ENCODE results near the gene CALML6. TPM values are rescaled to one million over a fixed set of nuclear protein-coding genes. Genes with fewer than 3 reads are reported as not detected.
"Not testable (repeated sequence)": the region's sequence is repeated elsewhere in the genome, so short reads cannot be mapped to it uniquely, and the experiment has no call there.

CALML6 gene
- total RNA-seq, 1 experiment from 2014 or later: not detected

DNA sequence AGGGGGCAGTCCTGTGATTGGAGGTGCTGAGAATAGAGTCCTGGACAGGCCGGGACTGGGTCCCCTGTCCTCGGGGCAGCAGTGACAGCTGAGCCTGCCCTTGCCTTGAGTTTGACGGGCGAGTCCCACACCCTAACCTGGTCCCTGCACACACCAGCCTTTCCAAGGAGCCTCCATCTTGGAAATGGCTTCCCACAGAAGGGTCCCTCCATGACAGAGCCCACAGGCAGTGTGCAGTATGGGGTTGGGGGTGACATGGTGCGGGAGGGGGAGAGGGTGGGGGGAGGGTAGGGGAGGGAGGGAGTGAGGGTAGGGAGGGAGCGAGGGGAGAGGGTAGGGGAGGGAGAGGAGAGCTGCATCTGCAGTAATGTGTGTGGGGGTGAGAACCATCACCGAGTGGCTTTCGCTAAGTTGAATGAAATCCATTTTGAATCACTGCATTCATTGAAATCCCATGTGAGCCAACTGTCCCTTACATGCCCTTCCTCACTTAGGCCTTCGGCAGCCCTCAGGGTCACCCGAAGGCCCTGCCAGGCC, 14.1 kb downstream of the CALML6 start:
- Histone ChIP-seq H3K9ac (ENCODE audit: low read length) (no peak overlapping the region), H3K4me1 (ENCODE audit: low read length) (no peaks in the 10 kb centered on the region), H3K4me2 (ENCODE audit: low read depth, low read length, poor library complexity, severe bottlenecking) (no peak overlapping the region), H3K27ac (ENCODE audit: low read length) (no peak overlapping the region), H3K79me2 (ENCODE audit: low read length) (no peaks in the 10 kb centered on the region), H3K36me3 (ENCODE audit: insufficient read depth, low read length) (no peaks in the 10 kb centered on the region), H2AFZ (ENCODE audit: low read length) (no peak overlapping the region), H3K27me3 (ENCODE audit: low read length) (no peaks in the 10 kb centered on the region), H4K20me1 (ENCODE audit: insufficient read depth, low read depth, low read length) (no peaks in the 10 kb centered on the region), H3K9me3 (ENCODE audit: low read length) (no peaks in the 10 kb centered on the region; the same call in 1 of the 2 replicates), H3K9me2 (replicated peaks; ENCODE audit: insufficient read depth, low read length) (no peaks in the 10 kb centered on the region), H3K4me3 (ENCODE audit: low read length) (no peak overlapping the region)
- no peak for DNase-seq

DNA sequence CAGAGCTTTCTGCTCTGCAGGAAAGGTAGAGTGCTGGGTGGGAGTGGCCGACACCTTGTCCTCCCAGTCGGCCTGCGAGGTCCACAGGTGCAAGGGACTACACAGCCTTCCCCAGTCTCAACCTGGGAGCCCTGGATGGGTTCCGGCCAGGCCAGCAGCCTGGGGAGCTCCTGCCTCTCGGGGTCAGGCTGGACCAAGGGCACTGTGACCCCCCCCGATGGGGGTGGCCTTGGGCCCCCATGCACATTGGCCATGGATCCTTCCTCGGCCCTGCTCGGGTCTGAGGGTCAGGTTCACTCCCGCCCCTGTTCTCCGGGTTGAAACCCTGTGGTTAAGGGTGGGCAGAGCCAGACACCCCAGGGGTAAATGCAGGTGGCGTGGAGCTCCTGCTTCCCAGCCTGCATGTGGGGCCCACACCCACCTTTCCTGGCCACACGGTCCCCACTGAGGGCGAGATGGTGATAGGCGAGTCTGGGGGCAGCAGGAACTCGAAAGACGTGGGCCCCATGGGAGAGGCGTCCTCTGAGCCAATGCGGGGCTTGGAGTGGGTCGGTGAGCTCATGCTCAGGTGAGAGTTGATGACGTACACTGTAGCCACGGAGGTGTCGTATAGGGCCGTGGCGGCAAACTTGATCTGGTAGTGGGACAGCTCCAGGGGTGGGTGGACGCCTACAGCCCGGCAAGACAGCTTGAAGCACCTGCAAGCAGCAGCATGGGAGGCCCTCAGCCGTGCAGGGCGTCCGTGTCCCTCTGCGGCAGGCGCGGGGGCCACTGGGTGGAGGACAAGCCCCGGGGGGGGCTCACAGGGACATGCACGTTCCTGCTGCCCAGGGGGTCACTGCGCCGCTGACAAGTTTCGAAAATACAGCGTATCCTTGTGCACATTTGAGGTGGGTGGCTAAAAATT, 14.8 kb downstream of the CALML6 start:
- Histone ChIP-seq H3K9me3 (ENCODE audit: low read length) (peaks cover 3% of the 10 kb centered on the region; the same call in 1 of the 2 replicates), H3K79me2 (ENCODE audit: low read length) (no peaks in the 10 kb centered on the region), H3K27ac (ENCODE audit: low read length) (no peak overlapping the region), H3K36me3 (ENCODE audit: insufficient read depth, low read length) (no peaks in the 10 kb centered on the region), H3K4me1 (ENCODE audit: low read length) (no peaks in the 10 kb centered on the region), H3K9me2 (replicated peaks; ENCODE audit: insufficient read depth, low read length) (no peaks in the 10 kb centered on the region), H4K20me1 (ENCODE audit: insufficient read depth, low read depth, low read length) (no peaks in the 10 kb centered on the region), H3K27me3 (ENCODE audit: low read length) (no peaks in the 10 kb centered on the region), H3K9ac (ENCODE audit: low read length) (no peak overlapping the region), H2AFZ (ENCODE audit: low read length) (no peak overlapping the region), H3K4me2 (ENCODE audit: low read depth, low read length, poor library complexity, severe bottlenecking) (no peak overlapping the region), H3K4me3 (ENCODE audit: low read length) (no peak overlapping the region)
- no peak for DNase-seq

DNA sequence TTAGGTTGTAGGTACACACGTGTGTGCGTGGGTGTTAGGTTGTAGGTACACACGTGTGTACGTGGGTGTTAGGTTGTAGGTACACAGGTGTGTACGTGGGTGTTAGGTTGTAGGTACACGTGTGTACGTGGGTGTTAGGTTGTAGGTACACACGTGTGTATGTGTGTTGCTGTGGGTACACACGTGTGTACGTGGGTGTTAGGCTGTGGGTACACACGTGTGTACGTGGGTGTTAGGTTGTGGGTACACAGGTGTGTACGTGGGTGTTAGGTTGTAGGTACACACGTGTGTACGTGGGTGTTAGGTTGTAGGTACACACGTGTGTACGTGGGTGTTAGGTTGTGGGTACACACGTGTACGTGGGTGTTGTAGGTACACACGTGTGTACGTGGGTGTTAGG, 19.8 kb downstream of the CALML6 start:
- DNase-seq; H2AFZ ChIP-seq (ENCODE audit: low read length); H3K27me3 ChIP-seq (ENCODE audit: low read length); H3K9me3 ChIP-seq (ENCODE audit: low read length); H3K9me2 ChIP-seq (replicated peaks; ENCODE audit: insufficient read depth, low read length); H3K4me1 ChIP-seq (ENCODE audit: low read length); H3K27ac ChIP-seq (ENCODE audit: low read length); H3K36me3 ChIP-seq (ENCODE audit: insufficient read depth, low read length); H3K4me3 ChIP-seq (ENCODE audit: low read length); H3K79me2 ChIP-seq (ENCODE audit: low read length); H3K9ac ChIP-seq (ENCODE audit: low read length); H3K4me2 ChIP-seq (ENCODE audit: low read depth, low read length, poor library complexity, severe bottlenecking); H4K20me1 ChIP-seq (ENCODE audit: insufficient read depth, low read depth, low read length): not testable (repeated sequence)

DNA sequence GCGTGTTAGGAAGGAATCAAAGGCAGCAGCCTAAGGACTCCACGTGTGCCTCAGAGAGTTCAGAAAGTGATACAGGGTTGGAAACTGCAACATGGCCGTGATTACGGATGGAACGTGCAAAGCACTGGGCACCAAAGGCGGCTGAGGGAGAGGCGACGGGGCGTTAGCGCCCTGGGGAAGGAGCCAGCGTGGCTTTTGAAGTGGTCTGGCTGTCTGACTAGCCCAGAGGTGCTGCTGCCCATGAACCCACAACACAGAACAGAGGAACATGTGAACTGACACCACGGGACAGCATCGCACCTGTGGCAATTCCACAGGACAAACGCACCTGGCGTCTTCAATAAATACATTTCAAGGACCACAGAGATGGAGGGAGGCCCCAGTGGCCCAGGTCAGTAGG, 22.0 kb downstream of the CALML6 start:
- Histone ChIP-seq H3K4me1 (ENCODE audit: low read length) (peaks cover under 1% of the 10 kb centered on the region), H3K9me2 (replicated peaks; ENCODE audit: insufficient read depth, low read length) (no peaks in the 10 kb centered on the region), H3K27ac (ENCODE audit: low read length) (no peak overlapping the region), H3K79me2 (ENCODE audit: low read length) (no peaks in the 10 kb centered on the region), H3K9me3 (ENCODE audit: low read length) (peaks cover 5% of the 10 kb centered on the region; the same call in 1 of the 2 replicates), H3K36me3 (ENCODE audit: insufficient read depth, low read length) (no peaks in the 10 kb centered on the region), H3K27me3 (ENCODE audit: low read length) (no peaks in the 10 kb centered on the region), H2AFZ (ENCODE audit: low read length) (no peak overlapping the region), H3K4me2 (ENCODE audit: low read depth, low read length, poor library complexity, severe bottlenecking) (no peak overlapping the region), H3K9ac (ENCODE audit: low read length) (no peak overlapping the region), H4K20me1 (ENCODE audit: insufficient read depth, low read depth, low read length) (no peaks in the 10 kb centered on the region), H3K4me3 (ENCODE audit: low read length) (no peak overlapping the region)
- no peak for DNase-seq

DNA sequence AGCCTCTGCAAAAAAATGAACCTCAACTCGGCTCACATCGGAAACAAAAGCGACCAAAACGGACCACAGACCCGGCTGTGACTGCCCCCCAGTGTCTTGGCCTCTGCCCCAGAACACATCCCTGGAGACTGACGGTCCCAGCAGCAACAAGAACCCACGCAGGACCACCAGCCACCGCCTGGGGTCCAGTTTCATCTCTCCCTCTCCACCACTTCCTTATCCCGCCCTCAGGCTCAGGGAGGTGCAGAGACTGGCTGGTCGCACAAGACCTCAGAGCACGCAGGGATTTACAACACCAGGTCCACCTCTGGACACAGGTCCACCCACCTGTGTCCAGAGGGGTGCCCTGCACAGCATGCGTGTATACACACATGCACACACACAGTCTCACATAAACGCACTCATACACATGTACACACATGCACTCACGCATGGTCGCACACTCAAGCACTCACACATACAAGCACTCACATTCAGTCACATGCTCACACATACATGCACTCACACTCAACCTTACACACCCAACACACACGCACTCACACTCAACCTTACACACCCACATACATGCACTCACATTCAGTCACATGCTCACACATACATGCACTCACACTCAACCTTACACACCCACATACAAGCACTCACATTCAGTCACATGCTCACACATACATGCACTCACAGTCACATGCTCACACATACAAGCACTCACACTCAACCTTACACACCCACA, 22.7 kb downstream of the CALML6 start:
- Histone ChIP-seq H3K9ac (ENCODE audit: low read length) (no peak overlapping the region), H3K4me1 (ENCODE audit: low read length) (peaks cover 7% of the 10 kb centered on the region), H3K9me3 (ENCODE audit: low read length) (peaks cover 5% of the 10 kb centered on the region; the same call in 1 of the 2 replicates), H2AFZ (ENCODE audit: low read length) (no peak overlapping the region), H3K27ac (ENCODE audit: low read length) (no peak overlapping the region), H4K20me1 (ENCODE audit: insufficient read depth, low read depth, low read length) (no peaks in the 10 kb centered on the region), H3K79me2 (ENCODE audit: low read length) (no peaks in the 10 kb centered on the region), H3K4me2 (ENCODE audit: low read depth, low read length, poor library complexity, severe bottlenecking) (no peak overlapping the region), H3K4me3 (ENCODE audit: low read length) (no peak overlapping the region), H3K9me2 (replicated peaks; ENCODE audit: insufficient read depth, low read length) (no peaks in the 10 kb centered on the region), H3K27me3 (ENCODE audit: low read length) (no peaks in the 10 kb centered on the region), H3K36me3 (ENCODE audit: insufficient read depth, low read length) (no peaks in the 10 kb centered on the region)
- DNase-seq: no peak

DNA sequence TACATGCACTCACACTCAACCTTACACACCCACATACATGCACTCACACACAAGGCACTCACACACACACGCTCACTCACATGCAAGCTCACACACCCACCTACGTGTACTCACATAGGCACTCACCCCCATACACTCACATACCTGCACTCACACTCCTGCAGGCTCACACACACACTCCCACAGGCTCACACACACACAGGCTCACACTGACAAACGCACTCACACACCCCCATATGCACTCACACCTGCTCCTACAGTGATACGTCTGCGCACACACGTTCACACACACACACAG, 23.2 kb downstream of the CALML6 start:
- Histone ChIP-seq H3K9me2 (replicated peaks; ENCODE audit: insufficient read depth, low read length) (no peaks in the 10 kb centered on the region), H3K36me3 (ENCODE audit: insufficient read depth, low read length) (no peaks in the 10 kb centered on the region), H2AFZ (ENCODE audit: low read length) (no peak overlapping the region), H3K4me2 (ENCODE audit: low read depth, low read length, poor library complexity, severe bottlenecking) (no peak overlapping the region), H3K27me3 (ENCODE audit: low read length) (no peaks in the 10 kb centered on the region), H3K4me1 (ENCODE audit: low read length) (peaks cover 12% of the 10 kb centered on the region), H3K9me3 (ENCODE audit: low read length) (peaks cover 5% of the 10 kb centered on the region; the same call in 1 of the 2 replicates), H4K20me1 (ENCODE audit: insufficient read depth, low read depth, low read length) (no peaks in the 10 kb centered on the region), H3K27ac (ENCODE audit: low read length) (no peak overlapping the region), H3K79me2 (ENCODE audit: low read length) (no peaks in the 10 kb centered on the region), H3K4me3 (ENCODE audit: low read length) (no peak overlapping the region), H3K9ac (ENCODE audit: low read length) (no peak overlapping the region)
- DNase-seq: no peak

DNA sequence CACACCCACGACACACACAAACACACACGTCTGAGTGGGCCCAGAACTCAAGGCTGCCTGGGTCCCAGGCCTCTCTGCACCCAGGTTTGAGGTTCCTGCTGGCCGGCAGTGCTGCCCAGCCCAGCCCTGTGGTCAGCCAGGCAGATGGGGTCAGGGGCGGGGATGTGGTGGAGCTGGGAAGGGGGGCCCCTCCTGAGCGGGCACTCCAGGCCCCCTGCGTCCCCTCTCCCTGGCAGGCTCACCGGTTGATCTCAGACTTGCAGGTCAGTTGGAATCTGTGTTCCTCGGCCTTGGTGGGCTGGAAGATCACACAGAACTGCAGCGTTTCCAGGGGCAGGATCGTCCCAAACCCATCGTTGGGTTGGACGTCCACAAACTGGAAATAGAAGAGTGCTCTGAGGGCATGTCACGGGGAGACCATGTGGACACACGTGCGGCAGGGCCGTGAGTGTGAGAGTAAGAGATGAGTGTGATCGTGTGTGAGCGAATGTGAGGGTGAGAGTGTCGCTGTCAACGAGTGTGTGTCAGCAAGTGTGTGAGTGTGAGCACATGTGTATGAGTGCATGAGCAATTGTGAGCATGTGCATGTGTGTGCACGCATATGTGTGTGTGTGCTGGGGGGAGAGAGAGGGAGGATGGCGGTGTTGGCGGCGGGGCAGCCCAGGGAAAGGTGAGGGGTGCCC, 23.7 kb downstream of the CALML6 start:
- no peaks in the 10 kb centered on the region for H4K20me1 ChIP-seq (ENCODE audit: insufficient read depth, low read depth, low read length)
- no peaks in the 10 kb centered on the region for H3K79me2 ChIP-seq (ENCODE audit: low read length)
- no peaks in the 10 kb centered on the region for H3K27me3 ChIP-seq (ENCODE audit: low read length)
- peaks cover 5% of the 10 kb centered on the region; the same call in 1 of the 2 replicates for H3K9me3 ChIP-seq (ENCODE audit: low read length)
- H3K9me2 ChIP-seq (replicated peaks; ENCODE audit: insufficient read depth, low read length): no peaks in the 10 kb centered on the region
- DNase-seq: no peak
- peaks cover 15% of the 10 kb centered on the region for H3K4me1 ChIP-seq (ENCODE audit: low read length)
- no peak overlapping the region for H2AFZ ChIP-seq (ENCODE audit: low read length)
- H3K4me2 ChIP-seq (ENCODE audit: low read depth, low read length, poor library complexity, severe bottlenecking): no peak overlapping the region
- H3K4me3 ChIP-seq (ENCODE audit: low read length): no peak overlapping the region
- H3K27ac ChIP-seq (ENCODE audit: low read length): no peak overlapping the region
- no peak overlapping the region for H3K9ac ChIP-seq (ENCODE audit: low read length)
- H3K36me3 ChIP-seq (ENCODE audit: insufficient read depth, low read length): no peaks in the 10 kb centered on the region

Data from Karpas-422 (cell line).